GM10248 (cell line): ENCODE data around the gene METTL22.

Source experiments
- CTCF ChIA-PET: fragments of 300-600 bp; sonication (Branson Sonifier 250); formaldehyde crosslinking; extraction: SDS; loops from one replicate; lab custom pipeline; 2021; ENCODE audit warnings: antibody characterized with exemption; lab: Yijun Ruan, JAX
- POLR2A ChIA-PET: fragments of 350-650 bp; sonication (Branson Sonifier 250); formaldehyde crosslinking; extraction: SDS; loops from one replicate; lab custom pipeline; 2020; ENCODE audit warnings: antibody characterized with exemption; lab: Yijun Ruan, JAX
- DNase-seq: peaks from one replicate; pipeline ENCODE4 v3.0.0; 2012; ENCODE audit errors: extremely low spot score
- TF ChIP-seq, protein P1 (sequence below): IDR thresholded peaks from 2 replicates; pipeline ENCODE4 v1.5.1; 2012; ENCODE audit warnings: mild to moderate bottlenecking, low read depth; ENCODE audit errors: extremely low read depth, missing control alignments, control extremely low read depth

METTL22 gene

DNA sequence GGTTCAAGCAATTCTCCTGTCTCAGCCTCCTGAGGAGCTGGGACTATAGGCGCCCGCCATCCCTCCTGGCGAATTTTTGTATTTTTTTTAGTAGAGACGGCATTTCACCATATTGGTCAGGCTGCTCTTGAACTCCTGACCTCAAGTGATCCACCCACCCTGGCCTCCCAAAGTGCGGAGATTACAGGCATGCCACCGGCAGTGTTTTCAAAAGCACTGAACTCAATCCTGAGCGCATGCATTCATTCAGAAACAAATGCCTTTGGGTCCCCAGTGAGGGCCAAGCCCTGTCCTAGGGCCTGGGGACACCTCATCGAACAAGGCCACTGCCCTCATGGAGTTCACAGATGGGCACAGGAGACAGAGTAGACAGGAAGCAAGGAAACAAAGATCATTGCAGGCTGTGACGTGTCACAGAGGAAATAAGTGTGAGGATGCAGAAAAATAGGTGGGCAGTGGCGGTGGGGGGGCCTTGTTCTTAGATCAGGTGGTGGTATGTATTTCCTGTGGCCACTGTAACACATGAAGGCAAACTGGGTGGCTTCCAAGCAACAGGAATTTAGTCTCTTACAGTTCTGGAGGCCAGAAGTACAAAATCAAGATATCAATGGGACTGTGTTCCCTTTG, 43.7 kb upstream of the METTL22 start:
- ChIA-PET POLR2A (no interaction called here), CTCF (interaction anchor here (1.2 kb wide), 1 partner anchor 67 kb away, joined by 3 read pairs; no protein-coding TSS in a partner anchor)
- DNase-seq: no peak
- TF ChIP-seq, protein P1, sequence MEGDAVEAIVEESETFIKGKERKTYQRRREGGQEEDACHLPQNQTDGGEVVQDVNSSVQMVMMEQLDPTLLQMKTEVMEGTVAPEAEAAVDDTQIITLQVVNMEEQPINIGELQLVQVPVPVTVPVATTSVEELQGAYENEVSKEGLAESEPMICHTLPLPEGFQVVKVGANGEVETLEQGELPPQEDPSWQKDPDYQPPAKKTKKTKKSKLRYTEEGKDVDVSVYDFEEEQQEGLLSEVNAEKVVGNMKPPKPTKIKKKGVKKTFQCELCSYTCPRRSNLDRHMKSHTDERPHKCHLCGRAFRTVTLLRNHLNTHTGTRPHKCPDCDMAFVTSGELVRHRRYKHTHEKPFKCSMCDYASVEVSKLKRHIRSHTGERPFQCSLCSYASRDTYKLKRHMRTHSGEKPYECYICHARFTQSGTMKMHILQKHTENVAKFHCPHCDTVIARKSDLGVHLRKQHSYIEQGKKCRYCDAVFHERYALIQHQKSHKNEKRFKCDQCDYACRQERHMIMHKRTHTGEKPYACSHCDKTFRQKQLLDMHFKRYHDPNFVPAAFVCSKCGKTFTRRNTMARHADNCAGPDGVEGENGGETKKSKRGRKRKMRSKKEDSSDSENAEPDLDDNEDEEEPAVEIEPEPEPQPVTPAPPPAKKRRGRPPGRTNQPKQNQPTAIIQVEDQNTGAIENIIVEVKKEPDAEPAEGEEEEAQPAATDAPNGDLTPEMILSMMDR: no peak

DNA sequence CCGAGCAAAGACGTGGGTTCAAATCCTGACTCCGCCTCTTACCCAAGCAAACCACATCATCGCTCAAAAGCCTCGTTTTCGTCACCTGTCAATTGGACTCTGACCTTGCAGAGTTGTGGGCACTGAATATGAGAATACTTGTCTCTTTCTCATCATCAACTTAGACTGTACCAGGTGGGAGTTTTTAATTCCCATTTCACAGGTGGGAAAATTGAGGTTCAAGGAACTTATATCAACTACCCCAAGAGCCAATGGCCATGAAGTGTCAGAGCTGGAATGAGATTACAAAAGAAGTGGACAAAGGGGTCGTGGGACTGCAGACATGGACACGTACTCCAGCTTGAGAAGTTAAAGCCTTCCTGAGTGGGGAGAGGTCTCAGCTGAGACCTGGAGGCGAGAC, 41.9 kb upstream of the METTL22 start:
- ChIA-PET CTCF (interaction anchor here (1.0 to 1.5 kb wide), 3 partner anchors 11 to 301 kb away, joined by 3 to 5 read pairs (median 3); no protein-coding TSS in a partner anchor), POLR2A (no interaction called here)
- no peak for DNase-seq
- TF ChIP-seq, protein P1: no peak

DNA sequence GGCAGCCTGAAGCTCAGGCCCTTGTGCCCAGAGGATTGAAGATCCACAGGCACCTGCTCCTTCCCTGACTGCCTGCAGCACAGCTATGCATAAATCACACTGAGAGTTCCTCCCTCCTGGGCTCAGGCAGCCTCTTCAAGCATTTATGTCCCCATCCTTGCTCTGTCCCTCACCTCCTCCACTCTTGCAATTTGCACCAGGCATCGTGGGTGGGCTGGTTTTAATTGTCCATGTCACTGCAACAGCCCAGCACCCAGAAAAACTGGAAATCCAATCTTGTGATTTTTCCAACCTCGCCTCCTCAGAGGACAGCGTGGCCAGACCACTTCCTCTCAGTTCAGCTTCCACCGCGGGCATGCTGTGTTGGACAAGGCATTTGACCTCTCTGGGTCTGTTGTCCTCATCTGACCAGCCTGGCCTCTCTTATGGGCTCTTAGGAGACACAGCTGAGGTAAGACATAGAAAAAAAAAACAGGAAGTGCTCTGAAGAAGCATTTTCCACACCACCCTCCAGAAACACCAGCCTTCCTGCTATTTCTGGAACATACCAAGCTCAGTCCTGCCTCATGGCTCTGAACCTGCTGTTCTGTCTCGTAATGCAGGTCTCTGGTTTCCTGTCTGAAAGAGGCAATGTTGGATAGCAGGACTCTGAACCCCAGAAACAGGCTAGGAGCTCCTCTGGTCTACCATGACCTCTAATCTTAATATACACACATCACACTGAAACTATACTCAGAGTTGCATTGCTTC, 39.5 kb upstream of the METTL22 start:
- TF ChIP-seq, protein P1: no peak
- POLR2A ChIA-PET: interaction anchor here (0.6 kb wide), 1 partner anchor 33 kb away, joined by 3 read pairs; no protein-coding TSS in a partner anchor
- CTCF ChIA-PET: interaction anchor here (0.8 to 5.8 kb wide), 4 partner anchors 9 to 427 kb away, joined by 3 to 41 read pairs (median 12); no protein-coding TSS in a partner anchor
- no peak for DNase-seq

DNA sequence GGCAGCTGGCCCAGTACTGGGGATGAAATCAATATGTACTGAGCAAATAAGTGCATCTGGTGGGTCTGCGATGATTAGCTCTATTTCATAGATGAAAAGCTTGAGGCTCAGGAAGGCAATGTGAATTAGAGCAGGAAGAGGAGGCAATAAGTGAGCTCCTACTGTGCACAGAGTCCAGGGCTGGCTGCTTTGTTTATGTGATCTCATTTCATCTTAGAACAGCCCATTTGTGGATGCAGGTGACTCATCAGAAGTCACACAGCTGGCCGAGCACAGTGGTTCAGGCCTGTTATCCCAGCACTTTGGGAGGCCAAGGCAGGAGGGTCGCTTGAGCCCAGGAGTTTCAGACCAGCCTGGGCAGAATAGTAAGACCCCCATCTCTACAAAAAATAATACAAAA, 38.3 kb upstream of the METTL22 start:
- no peak for DNase-seq
- POLR2A ChIA-PET: no interaction called here
- TF ChIP-seq, protein P1: no peak
- CTCF ChIA-PET: interaction anchor here (1.1 to 5.8 kb wide), 5 partner anchors 10 to 556 kb away, joined by 3 to 41 read pairs (median 9); no protein-coding TSS in a partner anchor

DNA sequence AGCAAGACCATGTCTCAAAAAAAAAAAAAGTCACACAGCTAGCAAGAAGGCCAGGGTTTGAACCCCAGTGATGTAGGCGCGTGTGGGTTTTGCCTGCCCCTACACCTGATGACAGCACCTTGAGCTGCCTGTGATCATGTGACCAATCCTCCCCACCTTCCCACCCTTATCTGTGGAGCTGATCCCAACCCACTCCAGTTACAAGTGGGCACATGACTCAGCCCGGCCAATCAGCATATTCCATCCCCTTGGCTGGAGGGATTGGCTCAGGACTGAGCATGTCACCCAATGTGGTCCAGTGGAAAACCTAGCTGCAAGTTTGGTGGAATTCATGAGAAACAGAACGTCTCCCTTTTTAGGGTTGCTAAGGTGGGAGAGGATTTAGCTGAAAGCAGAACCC, 37.8 kb upstream of the METTL22 start:
- no peak for DNase-seq
- TF ChIP-seq, protein P1: no peak
- ChIA-PET CTCF (interaction anchor here (0.7 to 5.8 kb wide), 6 partner anchors 11 to 555 kb away, joined by 3 to 41 read pairs (median 6); no protein-coding TSS in a partner anchor), POLR2A (no interaction called here)

DNA sequence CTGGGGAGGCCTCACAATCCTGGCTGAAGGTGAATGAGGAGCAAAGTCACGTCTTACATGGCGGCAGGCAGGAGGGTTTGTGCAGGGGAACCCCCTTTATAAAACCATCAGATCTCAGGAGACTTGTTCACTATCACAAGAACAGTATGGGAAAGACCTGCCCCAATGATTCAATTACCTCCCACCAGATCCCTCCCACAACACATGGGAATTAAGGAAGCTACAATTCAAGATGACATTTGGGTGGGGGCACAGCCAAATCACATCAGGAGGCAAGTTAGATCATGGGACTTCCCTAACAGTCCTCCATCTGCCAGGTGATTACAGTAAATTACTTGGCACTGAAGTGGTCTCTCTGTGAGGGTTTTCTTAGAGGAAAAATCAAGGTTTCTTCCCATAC, 36.5 kb upstream of the METTL22 start:
- CTCF ChIA-PET: interaction anchor here (1.1 to 5.8 kb wide), 3 partner anchors 12 to 295 kb away, joined by 3 to 41 read pairs (median 9); no protein-coding TSS in a partner anchor
- DNase-seq: no peak
- POLR2A ChIA-PET: no interaction called here
- TF ChIP-seq, protein P1: no peak
